H9 (cell line): ENCODE measurements around the gene GPR107. TPM values are rescaled to one million over a fixed set of nuclear protein-coding genes. Genes with fewer than 3 reads are reported as not detected.
A peak's percentile ranks its signal among the peaks of the same experiment; 100 is the strongest.

Experiments used
- DNase-seq: peaks from one replicate; pipeline ENCODE4 v3.0.0-alpha.2; 2017
- H2AFZ ChIP-seq: one replicate; pipeline ENCODE4 v1.6.1; 2013; ENCODE audit warnings: mild to moderate bottlenecking, low read length, control low read depth, moderate library complexity
- H2AK5ac ChIP-seq: 2 replicates; pipeline ENCODE4 v1.6.1; 2013; ENCODE audit warnings: low read length, control low read depth, mixed read lengths; ENCODE audit not compliant: insufficient read length
- H2BK120ac ChIP-seq: one replicate; pipeline ENCODE4 v1.6.1; 2013; ENCODE audit warnings: low read depth, mild to moderate bottlenecking, low read length, control low read depth, inconsistent platforms; ENCODE audit not compliant: poor library complexity, severe bottlenecking
- H2BK12ac ChIP-seq: 2 replicates; pipeline ENCODE4 v1.6.1; 2013; ENCODE audit warnings: low read length, control low read depth, mixed read lengths, low read depth; ENCODE audit not compliant: insufficient read length
- H2BK15ac ChIP-seq: 2 replicates; pipeline ENCODE4 v1.6.1; 2013; ENCODE audit warnings: low read depth, low read length, control low read depth
- H2BK20ac ChIP-seq: one replicate; pipeline ENCODE4 v1.6.1; 2013; ENCODE audit warnings: low read depth, mild to moderate bottlenecking, low read length, control low read depth, inconsistent platforms; ENCODE audit not compliant: poor library complexity, severe bottlenecking
- H2BK5ac ChIP-seq: 2 replicates; pipeline ENCODE4 v1.6.1; 2013; ENCODE audit warnings: low read length, control low read depth, mixed read lengths; ENCODE audit not compliant: insufficient read length
- H3K14ac ChIP-seq: 2 replicates; pipeline ENCODE4 v1.6.1; 2013; ENCODE audit warnings: low read length, control low read depth; ENCODE audit not compliant: insufficient read depth
- H3K18ac ChIP-seq: 2 replicates; pipeline ENCODE4 v1.6.1; 2013; ENCODE audit warnings: low read depth, mild to moderate bottlenecking, mixed read lengths, low read length, control low read depth; ENCODE audit not compliant: insufficient read length
- H3K23ac ChIP-seq: 2 replicates; pipeline ENCODE4 v1.6.1; 2013; ENCODE audit warnings: low read length, control low read depth, mixed read lengths, low read depth; ENCODE audit not compliant: insufficient read length
- H3K23me2 ChIP-seq: 2 replicates; pipeline ENCODE4 v1.6.1; 2013; ENCODE audit warnings: low read depth, mild to moderate bottlenecking, mixed read lengths, low read length, control low read depth; ENCODE audit not compliant: insufficient read length, poor library complexity, severe bottlenecking
- H3K27ac ChIP-seq: 2 replicates; pipeline ENCODE4 v1.5.1; 2013; ENCODE audit warnings: low read length, control low read depth, mixed read lengths, low read depth; ENCODE audit not compliant: insufficient read length
- H3K27me3 ChIP-seq: 2 replicates; pipeline ENCODE4 v1.6.1; 2013; ENCODE audit warnings: low read length, control low read depth, inconsistent platforms; ENCODE audit not compliant: insufficient read depth
- H3K4ac ChIP-seq: 2 replicates; pipeline ENCODE4 v1.6.1; 2013; ENCODE audit warnings: low read depth, mild to moderate bottlenecking, control low read depth, inconsistent platforms, low read length, moderate library complexity
- H3K4me1 ChIP-seq: 2 replicates; pipeline ENCODE4 v1.6.1; 2013; ENCODE audit warnings: low read length, control low read depth, inconsistent platforms; ENCODE audit not compliant: insufficient read depth
- H3K4me2 ChIP-seq: 2 replicates; pipeline ENCODE4 v1.6.1; 2013; ENCODE audit warnings: low read length, control low read depth, mixed read lengths; ENCODE audit not compliant: insufficient read length, insufficient read depth
- H3K56ac ChIP-seq: 2 replicates; pipeline ENCODE4 v1.6.1; 2013; ENCODE audit warnings: low read depth, mild to moderate bottlenecking, mixed read lengths, low read length, control low read depth; ENCODE audit not compliant: insufficient read length
- H3K79me1 ChIP-seq: 2 replicates; pipeline ENCODE4 v1.6.1; 2013; ENCODE audit warnings: low read depth, mild to moderate bottlenecking, moderate library complexity, low read length, control low read depth, inconsistent platforms; ENCODE audit not compliant: insufficient read depth, poor library complexity, severe bottlenecking
- H3K79me2 ChIP-seq: 2 replicates; pipeline ENCODE4 v1.6.1; 2013; ENCODE audit warnings: low read length, control low read depth, inconsistent platforms; ENCODE audit not compliant: insufficient read depth
- H3K9ac ChIP-seq: 2 replicates; pipeline ENCODE4 v1.6.1; 2013; ENCODE audit warnings: low read length, control low read depth, mixed read lengths; ENCODE audit not compliant: insufficient read length; ENCODE audit errors: extremely low read depth
- H3K9me3 ChIP-seq: one replicate; pipeline ENCODE4 v1.6.1; 2013; ENCODE audit warnings: low read depth, low read length, inconsistent platforms; ENCODE audit not compliant: control insufficient read depth
- H3T11ph ChIP-seq: one replicate; pipeline ENCODE4 v1.6.1; 2013; ENCODE audit warnings: mild to moderate bottlenecking, low read length, control low read depth, inconsistent platforms
- H4K20me1 ChIP-seq: one replicate; pipeline ENCODE4 v1.6.1; 2013; ENCODE audit not compliant: control insufficient read depth, insufficient read length, insufficient read depth
- H4K5ac ChIP-seq: 2 replicates; pipeline ENCODE4 v1.6.1; 2013; ENCODE audit warnings: low read depth, mild to moderate bottlenecking, mixed read lengths, low read length, control low read depth; ENCODE audit not compliant: insufficient read length
- H4K8ac ChIP-seq: replicated peaks from 2 replicates; pipeline ENCODE4 v1.6.1; 2013; ENCODE audit warnings: low read length, control low read depth, mixed read lengths, low read depth; ENCODE audit not compliant: insufficient read length
- H4K91ac ChIP-seq: 2 replicates; pipeline ENCODE4 v1.6.1; 2013; ENCODE audit warnings: low read depth, mild to moderate bottlenecking, moderate library complexity, mixed read lengths, low read length, control low read depth; ENCODE audit not compliant: insufficient read length
- H3K27ac Mint-ChIP-seq, 3 experiments: 2 replicates in 2 of 3; 3 replicates in 1 of 3; pipeline ENCODE4 v1.8.0; 2020 to 2021; ENCODE audit warnings: mixed read lengths in 3 of 3, mild to moderate bottlenecking in 1 of 3, moderate library complexity in 1 of 3
- H3K27me3 Mint-ChIP-seq: 2 replicates; pipeline ENCODE4 v1.8.0; 2021; ENCODE audit warnings: low read depth, mild to moderate bottlenecking, moderate library complexity, mixed read lengths
- H3K36me3 Mint-ChIP-seq, 3 experiments: 2 replicates in 2 of 3; 3 replicates in 1 of 3; pipeline ENCODE4 v1.8.0; 2020 to 2021; ENCODE audit warnings: low read depth in 3 of 3, mixed read lengths in 3 of 3; ENCODE audit not compliant: insufficient read depth in 1 of 3
- H3K4me1 Mint-ChIP-seq, 2 experiments: 2 replicates each; pipeline ENCODE4 v1.8.0; 2020; ENCODE audit warnings: mixed read lengths in 2 of 2
- H3K4me3 Mint-ChIP-seq, 2 experiments: 2 replicates in 1 of 2; 3 replicates in 1 of 2; pipeline ENCODE4 v1.8.0; 2020 to 2021; ENCODE audit warnings: mild to moderate bottlenecking in 2 of 2, mixed read lengths in 2 of 2, moderate library complexity in 1 of 2
- H3K9me3 Mint-ChIP-seq, 2 experiments: 2 replicates in 1 of 2; 3 replicates in 1 of 2; pipeline ENCODE4 v1.8.0; 2020; ENCODE audit warnings: mild to moderate bottlenecking in 2 of 2, mixed read lengths in 2 of 2, moderate library complexity in 1 of 2
- CTCF ChIP-seq: fragments of 200-600 bp; sonication (generic); conservative IDR thresholded peaks from 3 replicates; pipeline ENCODE4 v1.8.0; 2021; ENCODE audit warnings: antibody characterized with exemption, mild to moderate bottlenecking
- WGBS: extraction: QIAGEN DNeasy Blood & Tissue Kit; methylation state at CpG from one replicate; pipeline ENCODE4 v1.1.7; 2013; ENCODE audit warnings: missing lambda C conversion rate, low lambda C conversion rate, mixed read lengths; ENCODE audit not compliant: insufficient read length; ENCODE audit errors: extremely low coverage; 5-methylcytosine and 5-hydroxymethylcytosine counted together
- total RNA-seq: library from RNA; stranded (reverse); gene quantifications from 2 replicates; pipeline ENCODE4 v1.2.1, GENCODE V29; 2021

GPR107 gene
- total RNA-seq, 1 experiment from 2014 or later = 38.0 TPM

- WGBS = no CpG with 5 or more reads among the region's 2 CpGs
- Histone ChIP-seq H3K27ac (no peak overlapping the region), H4K8ac (no peak overlapping the region), H4K5ac (no peak overlapping the region), H3K79me1 (no peaks in the 10 kb centered on the region), H3K4me1 (no peaks in the 10 kb centered on the region), H3K27me3 (no peaks in the 10 kb centered on the region), H3K56ac (no peak overlapping the region), H2BK20ac (no peak overlapping the region), H3K14ac (no peak overlapping the region), H3K4ac (no peak overlapping the region), H3K4me2 (no peak overlapping the region), H3K23me2 (no peaks in the 10 kb centered on the region), H3K9ac (no peak overlapping the region), H2BK12ac (no peak overlapping the region), H2BK120ac (no peak overlapping the region), H4K91ac (no peak overlapping the region), H4K20me1 (no peaks in the 10 kb centered on the region), H2AFZ (no peak overlapping the region), H2AK5ac (no peak overlapping the region), H3K23ac (no peak overlapping the region), H3T11ph (no peak overlapping the region), H3K18ac (no peak overlapping the region), H3K9me3 (no peaks in the 10 kb centered on the region), H2BK5ac (no peak overlapping the region), H3K79me2 (no peaks in the 10 kb centered on the region), H2BK15ac (no peak overlapping the region)
- Mint-ChIP-seq H3K9me3 (no peaks in the 10 kb centered on the region), H3K27me3 (no peaks in the 10 kb centered on the region), H3K4me1 (peaks cover 8 to 9% of the 10 kb centered on the region in 2 experiments; a peak in 3 of 4 replicates), H3K27ac (peak overlapping the region in 1 of 3 experiments; percentile 11; a peak in 1 of 7 replicates), H3K4me3 (no peak overlapping the region), H3K36me3 (peaks cover 4 to 60% (median 42%) of the 10 kb centered on the region in 3 experiments; a peak in 6 of 7 replicates)
- TF ChIP-seq CTCF = no peak
- DNase-seq = no peak
Measured at GRCh38 chr9:130106860-130107233, 53.1 kb downstream of the GPR107 start.
